Astrocyte (in vitro differentiated cells and primary cell): ENCODE data around the gene ITGB2. TPM values are rescaled to one million over a fixed set of nuclear protein-coding genes. Genes with fewer than 3 reads are reported as not detected.

ENCODE experiments used
- DNase-seq: peaks from one replicate; pipeline ENCODE4 v3.0.0-alpha.2; 2010; ENCODE audit warnings: low read depth
- FAIRE-seq: peaks from 2 replicates; lab custom pipeline; 2011; peaks lifted over from hg19 to GRCh38; lab: Jason Lieb, UNC
- H2AFZ ChIP-seq: 2 replicates; pipeline ENCODE4 v1.6.0; 2012; ENCODE audit warnings: low read depth, low read length, inconsistent platforms
- H3K27ac ChIP-seq: 2 replicates; pipeline ENCODE4 v1.5.1; 2011; ENCODE audit warnings: low read depth, low read length, inconsistent platforms
- H3K27me3 ChIP-seq: 2 replicates; pipeline ENCODE4 v1.6.0; 2011; ENCODE audit warnings: low read length, inconsistent platforms; ENCODE audit not compliant: insufficient read depth
- H3K36me3 ChIP-seq: 2 replicates; pipeline ENCODE4 v1.5.1; 2011; ENCODE audit warnings: low read length, inconsistent platforms; ENCODE audit not compliant: insufficient read depth
- H3K4me1 ChIP-seq: 2 replicates; pipeline ENCODE4 v1.5.1; 2011; ENCODE audit warnings: low read length, inconsistent platforms; ENCODE audit not compliant: insufficient read depth
- H3K4me2 ChIP-seq: 2 replicates; pipeline ENCODE4 v1.6.0; 2012; ENCODE audit warnings: low read length, inconsistent platforms
- H3K4me3 ChIP-seq: 2 replicates; pipeline ENCODE4 v1.5.1; 2011; ENCODE audit warnings: low read depth, mild to moderate bottlenecking, low read length, inconsistent platforms; ENCODE audit not compliant: insufficient read depth
- H3K79me2 ChIP-seq: 2 replicates; pipeline ENCODE4 v1.6.0; 2012; ENCODE audit warnings: mild to moderate bottlenecking, low read length, inconsistent platforms; ENCODE audit not compliant: insufficient read depth
- H3K9ac ChIP-seq: 2 replicates; pipeline ENCODE4 v1.6.0; 2012; ENCODE audit warnings: mild to moderate bottlenecking, low read length, inconsistent platforms
- H3K9me3 ChIP-seq: 2 replicates; pipeline ENCODE4 v1.5.1; 2012; ENCODE audit warnings: low read depth, mild to moderate bottlenecking, low read length, inconsistent platforms; ENCODE audit not compliant: insufficient read depth
- H4K20me1 ChIP-seq: 2 replicates; pipeline ENCODE4 v1.6.0; 2012; ENCODE audit warnings: low read length, inconsistent platforms; ENCODE audit not compliant: insufficient read depth
- H3K27ac Mint-ChIP-seq: one replicate; pipeline ENCODE4 v1.8.0; 2021; ENCODE audit warnings: mild to moderate bottlenecking, mixed read lengths; ENCODE audit not compliant: unreplicated experiment
- H3K27me3 Mint-ChIP-seq: one replicate; pipeline ENCODE4 v1.8.0; 2021; ENCODE audit warnings: low read depth, mixed read lengths; ENCODE audit not compliant: unreplicated experiment
- H3K36me3 Mint-ChIP-seq: one replicate; pipeline ENCODE4 v1.8.0; 2021; ENCODE audit warnings: low read depth, mixed read lengths; ENCODE audit not compliant: unreplicated experiment
- H3K4me1 Mint-ChIP-seq: one replicate; pipeline ENCODE4 v1.8.0; 2021; ENCODE audit warnings: low read depth, mixed read lengths; ENCODE audit not compliant: unreplicated experiment
- H3K4me3 Mint-ChIP-seq: one replicate; pipeline ENCODE4 v1.8.0; 2021; ENCODE audit warnings: mild to moderate bottlenecking, moderate library complexity, mixed read lengths; ENCODE audit not compliant: unreplicated experiment
- H3K9me3 Mint-ChIP-seq: one replicate; pipeline ENCODE4 v1.8.0; 2021; ENCODE audit warnings: mild to moderate bottlenecking, mixed read lengths; ENCODE audit not compliant: unreplicated experiment
- EZH2 ChIP-seq: IDR thresholded peaks from 2 replicates; pipeline ENCODE4 v1.6.1; 2012; ENCODE audit warnings: mild to moderate bottlenecking, low read length, inconsistent platforms; ENCODE audit not compliant: insufficient read depth
- total RNA-seq: library from RNA; stranded (reverse); gene quantifications from 2 replicates; pipeline ENCODE4 v1.2.1, GENCODE V29; 2021
- TF ChIP-seq, protein P1 (sequence below): IDR thresholded peaks from 2 replicates; pipeline ENCODE4 v1.5.1; 2011; ENCODE audit warnings: low read depth, mild to moderate bottlenecking, inconsistent platforms, low read length, moderate library complexity; ENCODE audit not compliant: insufficient read depth

ITGB2 gene
- total RNA-seq, 1 donor from 2014 or later, result 0.61 TPM

- no peak overlapping the region for H3K4me3 ChIP-seq
- no peak overlapping the region for H2AFZ ChIP-seq
- no peak overlapping the region for H3K4me2 ChIP-seq
- H4K20me1 ChIP-seq, result no peaks in the 10 kb centered on the region
- H3K4me1 ChIP-seq, result no peaks in the 10 kb centered on the region
- H3K9me3 ChIP-seq, result no peaks in the 10 kb centered on the region
- no peak for FAIRE-seq
- no peak for DNase-seq
- peaks cover 8% of the 10 kb centered on the region for H3K4me1 Mint-ChIP-seq
- no peaks in the 10 kb centered on the region for H3K36me3 ChIP-seq
- no peak overlapping the region for H3K9ac ChIP-seq
- no peak overlapping the region for H3K4me3 Mint-ChIP-seq
- peaks cover 3% of the 10 kb centered on the region for H3K9me3 Mint-ChIP-seq
- H3K27me3 ChIP-seq, result no peaks in the 10 kb centered on the region
- TF ChIP-seq, protein P1, sequence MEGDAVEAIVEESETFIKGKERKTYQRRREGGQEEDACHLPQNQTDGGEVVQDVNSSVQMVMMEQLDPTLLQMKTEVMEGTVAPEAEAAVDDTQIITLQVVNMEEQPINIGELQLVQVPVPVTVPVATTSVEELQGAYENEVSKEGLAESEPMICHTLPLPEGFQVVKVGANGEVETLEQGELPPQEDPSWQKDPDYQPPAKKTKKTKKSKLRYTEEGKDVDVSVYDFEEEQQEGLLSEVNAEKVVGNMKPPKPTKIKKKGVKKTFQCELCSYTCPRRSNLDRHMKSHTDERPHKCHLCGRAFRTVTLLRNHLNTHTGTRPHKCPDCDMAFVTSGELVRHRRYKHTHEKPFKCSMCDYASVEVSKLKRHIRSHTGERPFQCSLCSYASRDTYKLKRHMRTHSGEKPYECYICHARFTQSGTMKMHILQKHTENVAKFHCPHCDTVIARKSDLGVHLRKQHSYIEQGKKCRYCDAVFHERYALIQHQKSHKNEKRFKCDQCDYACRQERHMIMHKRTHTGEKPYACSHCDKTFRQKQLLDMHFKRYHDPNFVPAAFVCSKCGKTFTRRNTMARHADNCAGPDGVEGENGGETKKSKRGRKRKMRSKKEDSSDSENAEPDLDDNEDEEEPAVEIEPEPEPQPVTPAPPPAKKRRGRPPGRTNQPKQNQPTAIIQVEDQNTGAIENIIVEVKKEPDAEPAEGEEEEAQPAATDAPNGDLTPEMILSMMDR, result no peak
- TF ChIP-seq EZH2, result no peak
- no peak overlapping the region for H3K27ac Mint-ChIP-seq
- H3K79me2 ChIP-seq, result no peaks in the 10 kb centered on the region
- peaks cover 46% of the 10 kb centered on the region for H3K27me3 Mint-ChIP-seq
- no peak overlapping the region for H3K27ac ChIP-seq
- H3K36me3 Mint-ChIP-seq, result peaks cover 2% of the 10 kb centered on the region
Measured at GRCh38 chr21:44836666-44837471, 83.8 kb downstream of the ITGB2 start.

DNA sequence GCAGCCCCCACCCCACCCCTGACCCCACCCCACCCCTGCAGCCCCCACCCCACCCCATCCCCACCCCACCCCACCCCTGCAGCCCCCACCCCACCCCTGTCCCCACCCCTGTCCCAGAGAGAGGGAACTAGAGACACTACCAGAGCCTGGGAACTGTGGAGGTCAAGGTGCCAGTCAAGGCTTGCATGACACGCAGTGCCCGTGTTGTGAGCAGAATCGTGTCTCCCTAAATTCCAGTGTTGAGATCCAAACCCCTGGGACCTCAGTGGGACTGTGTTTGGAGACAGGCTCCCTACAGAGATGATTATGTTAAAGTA is 84.4 kb downstream of the ITGB2 start:
- Histone ChIP-seq H4K20me1 (no peaks in the 10 kb centered on the region), H3K36me3 (no peaks in the 10 kb centered on the region), H2AFZ (no peak overlapping the region), H3K27me3 (no peaks in the 10 kb centered on the region), H3K27ac (no peak overlapping the region), H3K9me3 (no peaks in the 10 kb centered on the region), H3K9ac (no peak overlapping the region), H3K79me2 (no peaks in the 10 kb centered on the region), H3K4me3 (no peak overlapping the region), H3K4me2 (no peak overlapping the region), H3K4me1 (no peaks in the 10 kb centered on the region)
- TF ChIP-seq, protein P1, result no peak
- no peak for TF ChIP-seq EZH2
- Mint-ChIP-seq H3K4me1 (peaks cover 8% of the 10 kb centered on the region), H3K4me3 (no peak overlapping the region), H3K36me3 (peaks cover 2% of the 10 kb centered on the region), H3K9me3 (peaks cover 3% of the 10 kb centered on the region), H3K27ac (no peak overlapping the region), H3K27me3 (peaks cover 43% of the 10 kb centered on the region)
- FAIRE-seq, result no peak
- DNase-seq, result no peak

Other genes with a start within 250 kb of the ITGB2 start
- gene KRTAP12-1, start 238.7 kb downstream of the ITGB2 start, total RNA-seq, result not detected in 2 replicates
- gene KRTAP10-12, start 223.7 kb downstream of the ITGB2 start, total RNA-seq, result not detected in 2 replicates
- not detected in 2 replicates for gene TSPEAR, start 209.3 kb downstream of the ITGB2 start, total RNA-seq
- gene UBE2G2, start 119.1 kb downstream of the ITGB2 start, total RNA-seq, result 63.8 and 74.5 TPM in 2 replicates
- gene SUMO3, start 102.8 kb downstream of the ITGB2 start, total RNA-seq, result 72.7 and 83.5 TPM in 2 replicates
- gene PTTG1IP, start 47.2 kb downstream of the ITGB2 start, total RNA-seq, result 208 and 240 TPM in 2 replicates
- gene SLX9, start 19.1 kb upstream of the ITGB2 start, total RNA-seq, result 26.0 and 38.8 TPM in 2 replicates
- gene ADARB1, start 153.7 kb upstream of the ITGB2 start, total RNA-seq, result 18.4 and 25.8 TPM in 2 replicates